ENCODE measurements around the gene RHPN2. TPM values are rescaled to one million over a fixed set of nuclear protein-coding genes. Genes with fewer than 3 reads are reported as not detected.
"Not testable (repeated sequence)": the region's sequence is repeated elsewhere in the genome, so short reads cannot be mapped to it uniquely, and the experiment has no call there.

The RHPN2 gene
- total RNA-seq, 1 donor = under 0.01 TPM

DNA sequence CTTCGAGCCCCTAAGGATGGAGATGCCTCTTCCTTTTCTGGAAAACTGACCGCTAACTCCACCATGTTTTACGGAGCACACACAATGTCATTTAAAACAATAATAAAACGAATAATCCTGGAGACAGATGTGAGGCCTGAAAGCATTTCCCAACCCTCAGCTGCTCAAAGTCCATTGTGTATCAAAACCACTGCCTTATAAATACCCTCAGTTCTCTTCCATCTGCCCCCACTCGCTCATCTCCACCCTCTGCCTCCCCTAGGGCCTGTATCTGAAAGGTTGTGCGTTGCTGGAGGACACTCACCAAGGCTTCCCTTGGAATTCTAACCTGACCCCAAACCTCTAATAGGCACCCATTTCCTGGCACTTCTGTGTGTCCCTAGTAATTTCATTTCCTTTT lies 82.2 kb downstream of the RHPN2 start:
- DNase-seq (ENCODE audit: low read depth in 2 of 3, low spot score in 2 of 3) = not testable (repeated sequence)

DNA sequence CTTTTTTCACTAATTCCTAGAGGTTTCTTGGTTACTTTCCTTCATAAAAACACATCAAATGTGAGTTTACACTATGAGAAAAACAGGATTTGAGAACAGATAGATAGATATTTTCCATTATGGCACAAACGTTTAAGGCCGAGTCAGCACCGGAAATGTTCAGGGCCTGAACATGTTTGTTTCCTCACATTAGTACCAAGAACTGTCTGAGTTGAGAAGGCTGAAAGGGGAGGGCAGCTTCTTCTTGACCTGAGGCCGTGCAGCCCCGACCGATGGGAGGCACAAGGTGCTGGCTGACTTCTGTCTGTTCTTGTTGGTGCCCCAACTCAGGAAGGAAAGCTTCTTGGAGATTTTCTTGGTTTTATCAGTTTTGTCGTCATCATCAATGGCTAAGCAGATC lies 84.9 kb downstream of the RHPN2 start:
- not testable (repeated sequence) for DNase-seq (ENCODE audit: low read depth in 2 of 3, low spot score in 2 of 3)

DNA sequence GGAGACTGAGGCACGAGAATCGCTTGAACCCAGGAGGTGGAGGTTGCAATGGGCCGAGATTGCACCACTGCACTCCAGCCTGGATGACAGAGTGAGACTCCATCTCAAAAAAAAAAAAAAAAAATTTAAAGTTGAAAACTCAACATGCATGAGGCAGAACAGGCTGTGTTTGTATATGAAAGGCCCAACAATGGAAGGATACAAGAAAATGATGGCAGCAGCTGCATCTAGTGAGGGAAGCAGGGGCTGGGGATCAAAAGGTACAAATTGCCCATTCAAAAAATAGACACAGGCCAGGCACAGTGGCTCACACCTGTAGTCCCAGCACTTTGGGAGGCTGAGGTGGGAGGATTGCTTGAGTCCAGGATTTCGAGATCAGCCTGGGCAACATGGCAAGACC lies 86.9 kb downstream of the RHPN2 start:
- not testable (repeated sequence) for DNase-seq (ENCODE audit: low read depth in 2 of 3, low spot score in 2 of 3)

DNA sequence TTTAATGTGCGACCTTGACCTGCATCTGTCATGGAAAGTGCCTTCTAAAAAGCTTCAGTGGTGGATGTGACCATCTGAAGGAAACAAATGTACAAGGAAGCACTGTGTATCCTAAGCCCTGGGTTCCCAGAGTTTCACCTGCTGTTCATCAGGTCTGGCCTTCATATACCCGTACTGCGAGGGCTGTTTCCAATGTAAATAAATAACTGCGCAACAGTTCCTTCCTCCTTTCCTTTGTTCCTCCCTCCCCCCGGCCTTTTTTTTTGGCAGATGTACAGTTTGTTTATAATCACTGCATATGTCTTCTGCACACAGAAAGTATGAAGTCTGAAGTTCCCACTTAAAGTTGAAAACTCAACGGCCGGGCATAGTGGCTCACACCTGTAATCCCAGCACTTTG lies 87.4 kb downstream of the RHPN2 start:
- no peak for DNase-seq (ENCODE audit: low read depth in 2 of 3, low spot score in 2 of 3)

DNA sequence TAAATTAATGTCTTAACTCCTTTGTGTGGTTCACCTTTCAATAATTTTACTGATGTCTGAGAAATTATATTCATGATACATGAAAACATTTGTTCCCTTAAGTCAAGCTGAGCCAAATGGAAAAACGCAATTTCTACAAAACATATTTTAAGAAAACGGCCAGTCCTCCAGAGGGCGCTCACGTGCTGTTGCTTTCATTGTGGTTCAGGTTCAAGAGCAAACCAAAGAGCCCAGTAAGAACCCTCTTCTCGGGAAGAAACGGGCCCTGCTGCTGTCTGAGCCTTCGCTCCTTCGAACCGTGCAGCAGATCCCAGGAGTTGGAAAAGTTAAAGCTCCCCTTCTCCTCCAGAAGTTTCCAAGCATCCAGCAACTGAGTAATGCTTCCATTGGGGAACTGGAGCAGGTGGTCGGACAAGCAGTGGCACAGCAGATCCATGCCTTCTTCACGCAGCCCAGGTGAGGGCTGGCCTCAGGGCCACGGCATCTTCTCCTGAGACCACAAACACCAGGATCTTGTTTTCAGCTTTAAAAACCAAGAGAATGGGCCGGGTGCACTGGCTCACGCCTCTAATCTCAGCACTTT lies 88.4 kb downstream of the RHPN2 start:
- peak; percentile 30 to 73 (median 47) for DNase-seq (ENCODE audit: low read depth in 2 of 3, low spot score in 2 of 3)

DNA sequence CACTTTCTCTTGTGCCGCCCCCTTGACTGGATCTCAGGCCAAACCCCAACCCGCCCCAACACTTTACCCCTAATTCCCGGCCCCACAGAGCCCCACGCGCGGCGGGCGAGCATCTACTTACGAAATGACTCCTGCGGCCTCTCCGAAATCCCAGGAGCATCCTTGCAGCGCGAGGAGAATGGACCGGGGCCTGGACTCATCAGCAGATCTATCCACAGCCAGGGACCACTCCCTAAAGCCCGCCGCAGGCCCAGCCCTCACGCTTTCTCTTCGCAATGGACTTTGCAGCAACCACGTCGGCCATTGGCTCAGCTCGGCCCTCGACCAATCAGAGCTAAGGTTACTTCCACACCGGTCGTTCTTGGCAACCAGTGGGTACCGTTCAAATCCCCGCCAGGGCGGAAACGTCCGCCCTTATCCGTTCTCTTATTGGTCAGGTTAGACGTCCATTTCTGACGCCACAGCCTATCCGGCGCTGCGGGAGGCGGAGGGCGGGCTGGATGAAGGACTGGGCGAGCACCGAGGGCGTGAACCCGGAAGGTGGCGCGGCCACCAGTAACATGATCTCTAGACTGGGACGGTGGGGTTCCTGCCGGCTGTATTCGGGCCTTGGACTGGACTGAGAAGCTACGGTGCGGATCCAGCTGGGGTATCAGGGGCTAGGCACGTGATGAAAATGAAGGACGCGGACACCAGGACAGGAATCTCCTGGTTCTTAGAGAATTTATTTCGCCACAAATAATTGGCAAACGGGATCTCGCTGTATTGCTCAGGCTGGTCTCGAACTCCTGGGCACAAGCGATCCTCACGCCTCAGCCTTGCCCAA lies 92.8 kb downstream of the RHPN2 start, which contains the start of the genes CEP89 and FAAP24:
CEP89 (minus strand) TSS at position 244 of the 826 bp plus-strand sequence; CDS start at position 160, 84 bp downstream.
FAAP24 (plus strand) TSS at position 528 of the 826 bp plus-strand sequence. CDS start 955 bp downstream, outside the sequence.
- DNase-seq (ENCODE audit: low read depth in 2 of 3, low spot score in 2 of 3) = peak; percentile 94 to 99 (median 99)

DNA sequence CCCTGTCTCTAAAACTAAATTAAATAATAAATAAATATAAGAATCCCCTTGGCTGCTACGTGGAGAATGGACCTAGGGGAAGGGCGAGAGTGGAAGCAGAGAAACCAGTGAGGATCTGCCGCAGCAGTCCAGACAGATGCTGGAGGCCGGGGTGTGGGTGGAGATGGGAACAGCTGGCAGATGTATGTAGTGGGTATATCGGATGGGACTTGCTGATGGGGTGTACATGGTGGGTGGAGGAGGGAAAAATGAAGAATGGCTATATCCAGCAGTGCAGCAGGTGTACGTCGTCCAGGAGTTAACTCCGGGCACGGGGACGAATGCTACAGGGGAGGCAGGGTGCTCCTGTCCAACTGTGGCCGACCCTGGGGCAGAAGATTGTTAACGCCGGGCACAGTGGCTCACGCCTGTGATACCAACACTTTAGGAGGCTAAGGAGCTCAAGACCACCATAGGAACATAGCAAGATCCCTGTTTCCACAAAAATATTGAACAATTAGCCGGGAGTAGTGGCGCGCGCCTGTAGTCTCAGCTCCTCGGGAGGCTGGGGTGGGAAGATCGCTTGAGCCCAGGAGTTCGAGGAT lies 93.6 kb downstream of the RHPN2 start:
- DNase-seq (ENCODE audit: low read depth in 2 of 3, low spot score in 2 of 3) = no peak

DNA sequence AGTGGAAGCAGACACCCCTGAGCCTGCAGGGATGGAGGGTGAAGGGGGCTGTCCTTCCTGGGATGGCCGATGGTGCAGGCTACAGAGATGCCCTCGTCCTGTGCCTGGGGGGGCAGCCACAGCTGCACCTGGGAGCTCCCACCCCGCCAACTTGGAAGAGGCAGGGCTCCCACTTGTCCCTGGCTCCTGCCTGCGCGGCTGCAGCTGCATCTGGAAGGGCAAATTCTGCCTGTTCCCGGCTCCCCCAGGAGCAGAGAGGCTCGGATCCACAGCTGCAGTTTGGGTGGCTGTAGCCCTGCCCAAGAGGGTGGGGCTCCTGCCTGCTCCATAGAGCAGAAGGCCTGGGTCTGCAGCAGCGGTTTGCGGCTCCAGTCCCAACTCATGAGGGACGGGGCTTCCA lies 95.1 kb downstream of the RHPN2 start:
- no peak for DNase-seq (ENCODE audit: low read depth in 2 of 3, low spot score in 2 of 3)

DNA sequence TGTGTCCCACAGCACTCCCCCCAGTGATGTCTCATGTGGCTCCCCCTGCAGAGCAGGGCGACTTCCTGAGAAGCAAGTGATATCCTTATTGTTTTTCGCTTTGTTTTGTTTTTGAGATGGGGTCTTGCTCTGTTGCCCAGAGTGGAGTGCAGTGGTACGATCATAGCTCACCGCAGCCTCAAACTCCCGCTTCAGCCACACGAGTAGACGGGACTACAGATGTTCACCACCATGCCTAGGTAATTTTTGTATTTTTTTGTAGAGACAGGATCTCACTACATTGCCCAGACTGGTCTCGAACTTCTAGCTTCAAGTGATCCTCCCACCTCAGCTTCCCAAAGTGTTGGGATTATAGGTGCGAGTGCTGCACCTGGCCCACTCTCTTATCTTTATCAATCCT lies 97.9 kb downstream of the RHPN2 start:
- no peak for DNase-seq (ENCODE audit: low read depth in 2 of 3, low spot score in 2 of 3)

DNA sequence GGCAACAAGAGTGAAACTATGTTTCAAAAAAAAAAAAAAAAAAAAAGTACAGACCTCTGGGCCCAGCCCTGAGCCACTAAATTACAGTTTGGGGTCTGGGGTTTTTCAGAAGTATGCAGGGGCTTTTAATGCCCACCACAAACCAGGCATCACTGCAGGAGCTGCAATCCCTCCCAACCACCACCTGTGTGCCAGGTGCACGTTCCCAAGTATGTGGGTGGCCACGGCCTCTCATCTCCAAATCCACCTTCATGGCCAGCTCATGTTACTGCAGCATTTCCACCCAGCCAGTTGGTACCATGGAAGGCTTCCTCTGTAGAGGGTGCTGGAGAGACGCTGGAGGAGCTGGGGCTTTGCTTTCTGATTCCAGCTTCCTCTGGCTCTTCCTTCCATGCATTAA lies 119.4 kb downstream of the RHPN2 start:
- no peak for DNase-seq (ENCODE audit: low read depth in 2 of 3, low spot score in 2 of 3)

DNA sequence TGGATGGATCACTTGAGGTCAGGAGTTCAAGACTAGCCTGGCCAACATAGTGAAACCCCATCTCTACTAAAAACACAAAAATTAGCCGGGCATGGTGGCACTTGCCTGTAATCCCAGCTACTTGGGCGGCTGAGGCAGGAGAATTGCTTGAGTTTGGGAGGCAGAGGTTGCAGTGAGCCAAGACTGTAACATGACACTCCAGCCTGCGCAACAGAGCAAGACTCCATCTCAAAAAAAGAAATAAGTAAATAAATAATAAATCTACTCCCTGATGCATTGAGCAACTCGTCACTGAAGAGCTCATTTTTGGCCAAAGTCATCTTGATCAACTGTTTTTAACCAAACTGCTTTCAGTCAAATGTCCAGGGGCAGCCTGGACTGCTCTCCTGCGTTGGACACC lies 123.4 kb downstream of the RHPN2 start:
- not testable (repeated sequence) for DNase-seq (ENCODE audit: low read depth in 2 of 3, low spot score in 2 of 3)

DNA sequence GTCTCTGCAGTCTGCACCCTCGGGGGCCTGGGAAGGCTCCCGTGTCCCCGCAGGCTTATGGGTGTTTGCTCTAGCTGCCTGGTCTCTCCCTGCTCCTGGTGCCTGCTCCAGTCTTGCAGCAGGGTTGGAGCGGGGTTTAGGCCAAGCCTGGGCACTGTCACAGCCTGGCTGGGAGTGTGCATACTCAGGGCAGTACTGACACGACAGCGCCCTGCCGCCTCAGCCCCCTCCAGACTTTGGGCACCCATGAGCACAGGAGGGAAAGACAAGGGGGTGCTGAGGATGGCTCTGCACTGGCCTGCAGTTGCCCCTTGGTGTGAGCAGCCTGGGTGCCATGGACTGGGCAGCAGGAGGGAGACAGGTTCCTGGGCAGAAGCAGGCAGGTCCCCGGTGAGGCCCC lies 128.6 kb downstream of the RHPN2 start:
- DNase-seq (ENCODE audit: low read depth in 2 of 3, low spot score in 2 of 3) = no peak

DNA sequence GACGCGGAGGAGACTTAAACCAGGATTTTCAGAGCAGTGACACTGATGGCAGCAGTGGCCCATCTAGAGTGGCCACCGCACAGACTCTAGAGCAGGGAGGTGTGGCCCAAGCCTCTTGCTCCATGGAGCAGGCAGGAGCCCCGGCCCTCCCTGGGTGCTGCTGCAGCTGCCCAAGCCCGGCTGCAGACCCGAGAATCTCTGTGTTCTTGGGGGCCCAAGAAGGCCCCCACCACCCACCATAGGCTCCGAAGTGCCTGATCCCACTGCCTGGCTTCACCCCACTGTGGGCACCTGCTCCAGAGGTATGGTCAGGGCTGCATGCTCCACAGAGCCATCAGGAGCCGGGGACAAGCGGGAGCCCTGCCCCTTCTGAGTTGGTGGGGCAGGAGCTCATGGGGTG lies 129.1 kb downstream of the RHPN2 start:
- no peak for DNase-seq (ENCODE audit: low read depth in 2 of 3, low spot score in 2 of 3)

DNA sequence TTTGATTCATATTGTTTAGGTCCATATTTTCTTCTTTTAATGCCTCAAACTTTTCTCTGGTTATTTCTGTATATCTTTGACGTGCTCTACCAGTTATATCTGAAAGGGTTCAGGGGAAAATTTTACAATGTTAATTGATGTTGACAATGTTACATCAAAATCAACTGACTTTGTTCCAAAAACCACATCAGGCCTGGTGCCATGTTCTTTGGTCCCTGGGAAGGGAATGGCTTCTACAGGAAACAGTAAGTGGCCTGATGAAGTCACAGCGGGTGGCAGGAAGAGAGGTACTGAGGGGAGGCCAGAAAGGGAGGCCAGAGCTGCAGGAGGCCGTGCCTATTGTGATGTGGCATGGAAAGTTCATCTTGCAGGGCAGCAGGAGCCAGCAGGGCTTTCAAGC lies 131.1 kb downstream of the RHPN2 start:
- DNase-seq (ENCODE audit: low read depth in 2 of 3, low spot score in 2 of 3) = no peak

DNA sequence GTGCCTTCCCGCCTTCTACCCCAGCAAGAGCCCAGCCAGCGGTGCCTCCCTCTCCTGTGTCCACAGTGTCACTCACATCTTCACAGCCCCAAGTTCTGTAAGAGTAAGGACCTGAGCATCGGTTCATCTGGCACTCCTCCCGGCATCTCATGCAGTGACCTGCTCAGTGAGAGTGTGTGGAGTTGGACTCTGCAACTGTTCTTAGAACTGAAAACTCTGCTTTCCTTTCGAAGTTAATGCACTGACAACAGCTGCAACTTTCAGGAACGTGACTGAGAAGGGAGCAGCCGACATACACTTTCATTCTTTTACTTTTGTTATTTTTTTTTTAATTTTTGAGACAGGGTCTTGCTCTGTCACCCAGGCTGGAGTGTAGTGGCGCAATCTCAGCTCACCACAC lies 134.1 kb downstream of the RHPN2 start:
- no peak for DNase-seq (ENCODE audit: low read depth in 2 of 3, low spot score in 2 of 3)

DNA sequence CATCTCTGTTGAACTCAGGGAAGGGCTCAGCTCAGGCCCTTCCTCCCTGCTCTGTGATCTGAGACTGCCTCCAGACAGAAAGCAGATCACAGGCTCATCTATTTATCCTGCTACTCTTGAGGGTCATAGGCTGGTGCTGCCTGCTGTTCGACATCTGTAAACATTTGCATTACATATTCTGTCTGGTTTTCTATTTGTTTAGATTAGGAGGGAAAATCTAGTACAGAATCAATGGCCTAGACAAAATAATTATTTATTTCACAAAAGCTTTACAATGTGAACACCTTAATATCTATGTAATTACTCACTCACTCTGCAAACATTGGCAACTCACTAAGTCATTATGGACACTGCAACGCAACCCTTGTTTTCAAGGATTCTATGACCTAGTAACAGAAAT lies 135.9 kb downstream of the RHPN2 start:
- no peak for DNase-seq (ENCODE audit: low read depth in 2 of 3, low spot score in 2 of 3)

Small RNA genes lying within 50 kb of the gene (small RNA-seq; reads per million reads assigned to genes)
- not detected for gene AC008521.1
- not detected for gene AC008521.2

Other genes starting within 250 kb of the RHPN2 start
- not detected for gene SLC7A9, start 195.1 kb downstream of the RHPN2 start, total RNA-seq
- gene CEP89, start 92.9 kb downstream of the RHPN2 start, total RNA-seq = 10.0 TPM
- gene FAAP24, start 92.6 kb downstream of the RHPN2 start, total RNA-seq = 1.6 TPM
- gene GPATCH1, start 16.3 kb upstream of the RHPN2 start, total RNA-seq = 6.2 TPM
- gene WDR88, start 67.2 kb upstream of the RHPN2 start, total RNA-seq = not detected
- 6.7 TPM for gene LRP3, start 129.4 kb upstream of the RHPN2 start, total RNA-seq
- under 0.01 TPM for gene SLC7A10, start 161.0 kb upstream of the RHPN2 start, total RNA-seq
- 39.0 TPM for gene CEBPA, start 237.6 kb upstream of the RHPN2 start, total RNA-seq

All from hematopoietic multipotent progenitor cell (in vitro differentiated cells).